Measurements from ENCODE around the gene TINAGL1.

TINAGL1 gene

GRCh38 chr1:31609514-31610118 lies 33.3 kb downstream of the TINAGL1 start:
- H3K27ac ChIP-seq (ENCODE audit: low read depth, low read length): no peak overlapping the region
- H3K4me1 ChIP-seq (ENCODE audit: control insufficient read depth in 1 of 2, insufficient read depth in 2 of 2, low read length in 2 of 2): no peaks in the 10 kb centered on the region
- H3K9ac ChIP-seq (ENCODE audit: low read depth in 1 of 2, low read length in 2 of 2): no peak overlapping the region
- no peaks in the 10 kb centered on the region for H3K36me3 ChIP-seq (ENCODE audit: control insufficient read depth in 1 of 2, insufficient read depth in 2 of 2, low read length in 2 of 2)
- H3K4me3 ChIP-seq (ENCODE audit: low read depth in 1 of 2, low read length in 2 of 2): no peak overlapping the region
- no peaks in the 10 kb centered on the region for H3K9me3 ChIP-seq (ENCODE audit: control insufficient read depth in 1 of 2, low read length in 2 of 2)
- no peaks in the 10 kb centered on the region for H3K27me3 ChIP-seq (ENCODE audit: control insufficient read depth in 1 of 2, insufficient read depth in 2 of 2, low read length in 2 of 2)

- Histone ChIP-seq H3K9ac (ENCODE audit: low read depth in 1 of 2, low read length in 2 of 2) (no peak overlapping the region), H3K27ac (ENCODE audit: low read depth, low read length) (no peak overlapping the region), H3K4me1 (ENCODE audit: control insufficient read depth in 1 of 2, insufficient read depth in 2 of 2, low read length in 2 of 2) (peaks cover 0 to 4% of the 10 kb centered on the region in 2 donors), H3K36me3 (ENCODE audit: control insufficient read depth in 1 of 2, insufficient read depth in 2 of 2, low read length in 2 of 2) (no peaks in the 10 kb centered on the region), H3K4me3 (ENCODE audit: low read depth in 1 of 2, low read length in 2 of 2) (no peak overlapping the region), H3K9me3 (ENCODE audit: control insufficient read depth in 1 of 2, low read length in 2 of 2) (no peaks in the 10 kb centered on the region), H3K27me3 (ENCODE audit: control insufficient read depth in 1 of 2, insufficient read depth in 2 of 2, low read length in 2 of 2) (peaks cover 8 to 15% of the 10 kb centered on the region in 2 donors)
Observed at GRCh38 chr1:31614414-31615005, 38.2 kb downstream of the TINAGL1 start.

DNA sequence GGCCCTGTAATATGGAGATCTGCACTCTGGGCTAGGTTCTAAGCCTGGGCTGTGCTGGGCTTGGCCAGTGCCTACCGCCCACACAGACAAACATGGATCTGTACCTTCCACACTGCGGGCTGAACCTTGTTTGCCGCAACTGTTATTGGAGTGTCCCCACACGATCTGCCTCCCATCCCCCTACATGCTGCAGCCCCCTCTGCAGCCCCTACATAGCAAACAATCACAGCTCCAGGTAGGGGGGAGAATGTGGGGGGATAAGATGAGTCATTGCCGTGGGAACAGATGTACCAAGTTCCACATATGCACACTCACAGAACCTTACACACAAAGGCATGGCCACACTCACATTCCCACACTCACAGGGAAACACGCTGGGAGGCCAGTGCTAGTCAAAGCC lies 39.1 kb downstream of the TINAGL1 start:
- H3K9ac ChIP-seq (ENCODE audit: low read depth in 1 of 2, low read length in 2 of 2): no peak overlapping the region
- H3K4me3 ChIP-seq (ENCODE audit: low read depth in 1 of 2, low read length in 2 of 2): no peak overlapping the region
- no peak overlapping the region for H3K27ac ChIP-seq (ENCODE audit: low read depth, low read length)
- peaks cover 0 to 4% of the 10 kb centered on the region in 2 donors for H3K4me1 ChIP-seq (ENCODE audit: control insufficient read depth in 1 of 2, insufficient read depth in 2 of 2, low read length in 2 of 2)
- H3K27me3 ChIP-seq (ENCODE audit: control insufficient read depth in 1 of 2, insufficient read depth in 2 of 2, low read length in 2 of 2): peaks cover 10 to 15% of the 10 kb centered on the region in 2 donors
- no peaks in the 10 kb centered on the region for H3K9me3 ChIP-seq (ENCODE audit: control insufficient read depth in 1 of 2, low read length in 2 of 2)
- no peaks in the 10 kb centered on the region for H3K36me3 ChIP-seq (ENCODE audit: control insufficient read depth in 1 of 2, insufficient read depth in 2 of 2, low read length in 2 of 2)

DNA sequence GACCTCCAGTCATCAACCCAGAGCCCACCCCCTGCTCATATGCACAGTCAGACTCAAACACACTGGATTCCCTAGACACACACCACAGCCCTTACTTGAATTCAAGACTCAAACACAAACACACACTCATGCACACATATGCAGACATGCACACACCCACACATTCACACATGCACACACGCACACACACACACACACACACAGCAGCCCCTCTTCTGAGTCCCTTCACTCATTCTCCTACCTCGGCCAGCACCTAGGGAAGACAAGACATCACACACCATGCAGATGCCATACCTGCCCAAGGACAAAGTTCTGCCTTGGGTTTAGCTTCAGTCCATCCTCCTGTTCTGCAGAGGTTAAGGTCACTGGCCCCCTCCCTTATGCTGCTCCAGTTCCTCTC lies 39.6 kb downstream of the TINAGL1 start:
- Histone ChIP-seq H3K9ac (ENCODE audit: low read depth in 1 of 2, low read length in 2 of 2) (no peak overlapping the region), H3K36me3 (ENCODE audit: control insufficient read depth in 1 of 2, insufficient read depth in 2 of 2, low read length in 2 of 2) (no peaks in the 10 kb centered on the region), H3K4me3 (ENCODE audit: low read depth in 1 of 2, low read length in 2 of 2) (no peak overlapping the region), H3K27ac (ENCODE audit: low read depth, low read length) (no peak overlapping the region), H3K4me1 (ENCODE audit: control insufficient read depth in 1 of 2, insufficient read depth in 2 of 2, low read length in 2 of 2) (peaks cover 0 to 4% of the 10 kb centered on the region in 2 donors), H3K9me3 (ENCODE audit: control insufficient read depth in 1 of 2, low read length in 2 of 2) (no peaks in the 10 kb centered on the region), H3K27me3 (ENCODE audit: control insufficient read depth in 1 of 2, insufficient read depth in 2 of 2, low read length in 2 of 2) (peaks cover 10 to 15% of the 10 kb centered on the region in 2 donors)

DNA sequence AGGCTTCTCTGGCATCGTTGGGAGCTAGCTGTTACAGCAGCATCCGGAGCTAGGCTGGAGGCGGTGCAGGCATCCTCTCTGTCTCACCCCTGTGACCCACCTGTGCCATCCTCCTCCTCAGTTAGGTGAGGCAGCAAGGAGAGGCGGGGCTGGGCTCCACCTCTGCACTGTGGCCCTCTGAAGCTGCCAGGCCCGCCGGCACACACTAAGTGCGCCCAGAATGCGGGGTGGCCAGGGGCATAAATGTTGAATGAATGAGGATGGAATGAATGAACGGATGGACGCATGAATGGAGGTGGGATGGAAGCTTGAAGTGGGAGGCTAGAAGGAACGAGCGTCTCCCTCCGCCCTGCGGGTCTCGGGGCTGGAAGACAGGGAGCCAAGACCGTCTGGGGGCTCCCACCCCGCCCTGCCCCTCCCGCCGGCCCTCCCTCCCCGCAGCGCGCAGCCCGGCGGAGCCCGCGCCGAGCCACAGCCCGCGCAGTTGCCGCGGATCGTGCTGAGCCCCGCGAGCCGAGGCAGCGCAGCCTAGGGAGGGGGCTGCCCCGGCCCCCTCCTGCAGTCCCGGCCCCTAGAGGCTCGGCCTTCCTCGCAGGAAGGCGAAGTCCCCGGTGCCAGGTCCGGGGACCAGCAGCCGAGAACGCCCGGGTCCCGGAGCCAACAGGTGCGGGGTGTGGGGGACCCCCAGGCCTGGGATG lies 41.1 kb downstream of the TINAGL1 start, which contains the start of gene HCRTR1:
HCRTR1 (plus strand) TSS at position 472 of the 698 bp plus-strand sequence. CDS start 1,504 bp downstream, outside the sequence.
- H3K27ac ChIP-seq (ENCODE audit: low read depth, low read length): no peak within 1 kb of the TSS
- peaks cover 10 to 15% of the 10 kb centered on the region in 2 donors for H3K27me3 ChIP-seq (ENCODE audit: control insufficient read depth in 1 of 2, insufficient read depth in 2 of 2, low read length in 2 of 2)
- H3K4me3 ChIP-seq (ENCODE audit: low read depth in 1 of 2, low read length in 2 of 2): peak within 1 kb of the TSS; percentile 54 to 58
- H3K36me3 ChIP-seq (ENCODE audit: control insufficient read depth in 1 of 2, insufficient read depth in 2 of 2, low read length in 2 of 2): no peaks in the 10 kb centered on the region
- peaks cover 0 to 4% of the 10 kb centered on the region in 2 donors for H3K4me1 ChIP-seq (ENCODE audit: control insufficient read depth in 1 of 2, insufficient read depth in 2 of 2, low read length in 2 of 2)
- H3K9me3 ChIP-seq (ENCODE audit: control insufficient read depth in 1 of 2, low read length in 2 of 2): no peaks in the 10 kb centered on the region
- H3K9ac ChIP-seq (ENCODE audit: low read depth in 1 of 2, low read length in 2 of 2): peak within 1 kb of the TSS in 1 of 2 donors; percentile 8

GRCh38 chr1:31617916-31618746 lies 41.8 kb downstream of the TINAGL1 start:
- Histone ChIP-seq H3K4me3 (ENCODE audit: low read depth in 1 of 2, low read length in 2 of 2) (peak overlapping the region; percentile 54 to 58), H3K36me3 (ENCODE audit: control insufficient read depth in 1 of 2, insufficient read depth in 2 of 2, low read length in 2 of 2) (no peaks in the 10 kb centered on the region), H3K4me1 (ENCODE audit: control insufficient read depth in 1 of 2, insufficient read depth in 2 of 2, low read length in 2 of 2) (peaks cover 0 to 4% of the 10 kb centered on the region in 2 donors), H3K27me3 (ENCODE audit: control insufficient read depth in 1 of 2, insufficient read depth in 2 of 2, low read length in 2 of 2) (peaks cover 10 to 15% of the 10 kb centered on the region in 2 donors), H3K27ac (ENCODE audit: low read depth, low read length) (no peak overlapping the region), H3K9me3 (ENCODE audit: control insufficient read depth in 1 of 2, low read length in 2 of 2) (no peaks in the 10 kb centered on the region), H3K9ac (ENCODE audit: low read depth in 1 of 2, low read length in 2 of 2) (peak overlapping the region in 1 of 2 donors; percentile 8)

DNA sequence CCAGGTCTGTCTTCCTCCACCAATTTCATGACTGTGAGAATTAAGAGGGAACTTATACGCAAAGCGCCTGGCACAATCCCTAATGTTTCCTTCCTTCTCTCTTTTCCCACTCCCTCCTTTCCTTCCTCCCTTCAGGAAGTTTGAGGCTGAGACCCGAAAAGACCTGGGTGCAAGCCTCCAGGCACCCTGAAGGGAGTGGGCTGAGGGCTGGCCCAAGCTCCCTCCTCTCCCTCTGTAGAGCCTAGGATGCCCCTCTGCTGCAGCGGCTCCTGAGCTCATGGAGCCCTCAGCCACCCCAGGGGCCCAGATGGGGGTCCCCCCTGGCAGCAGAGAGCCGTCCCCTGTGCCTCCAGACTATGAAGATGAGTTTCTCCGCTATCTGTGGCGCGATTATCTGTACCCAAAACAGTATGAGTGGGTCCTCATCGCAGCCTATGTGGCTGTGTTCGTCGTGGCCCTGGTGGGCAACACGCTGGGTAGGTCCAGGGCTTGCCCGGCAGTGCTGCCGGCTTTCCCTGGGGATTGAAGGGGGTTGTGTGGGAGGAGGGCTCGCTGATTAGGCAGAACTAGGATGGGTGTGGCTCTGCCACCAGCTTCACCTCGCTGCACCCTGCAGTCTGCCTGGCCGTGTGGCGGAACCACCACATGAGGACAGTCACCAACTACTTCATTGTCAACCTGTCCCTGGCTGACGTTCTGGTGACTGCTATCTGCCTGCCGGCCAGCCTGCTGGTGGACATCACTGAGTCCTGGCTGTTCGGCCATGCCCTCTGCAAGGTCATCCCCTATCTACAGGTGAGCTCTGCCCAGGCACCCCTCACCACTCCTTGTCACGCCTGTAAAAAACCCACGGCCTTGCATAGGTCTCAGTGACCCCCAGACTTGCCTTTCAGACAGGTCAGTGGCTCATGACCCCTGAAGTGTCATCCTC lies 42.9 kb downstream of the TINAGL1 start:
- Histone ChIP-seq H3K9ac (ENCODE audit: low read depth in 1 of 2, low read length in 2 of 2) (no peak overlapping the region), H3K36me3 (ENCODE audit: control insufficient read depth in 1 of 2, insufficient read depth in 2 of 2, low read length in 2 of 2) (no peaks in the 10 kb centered on the region), H3K4me3 (ENCODE audit: low read depth in 1 of 2, low read length in 2 of 2) (no peak overlapping the region)

DNA sequence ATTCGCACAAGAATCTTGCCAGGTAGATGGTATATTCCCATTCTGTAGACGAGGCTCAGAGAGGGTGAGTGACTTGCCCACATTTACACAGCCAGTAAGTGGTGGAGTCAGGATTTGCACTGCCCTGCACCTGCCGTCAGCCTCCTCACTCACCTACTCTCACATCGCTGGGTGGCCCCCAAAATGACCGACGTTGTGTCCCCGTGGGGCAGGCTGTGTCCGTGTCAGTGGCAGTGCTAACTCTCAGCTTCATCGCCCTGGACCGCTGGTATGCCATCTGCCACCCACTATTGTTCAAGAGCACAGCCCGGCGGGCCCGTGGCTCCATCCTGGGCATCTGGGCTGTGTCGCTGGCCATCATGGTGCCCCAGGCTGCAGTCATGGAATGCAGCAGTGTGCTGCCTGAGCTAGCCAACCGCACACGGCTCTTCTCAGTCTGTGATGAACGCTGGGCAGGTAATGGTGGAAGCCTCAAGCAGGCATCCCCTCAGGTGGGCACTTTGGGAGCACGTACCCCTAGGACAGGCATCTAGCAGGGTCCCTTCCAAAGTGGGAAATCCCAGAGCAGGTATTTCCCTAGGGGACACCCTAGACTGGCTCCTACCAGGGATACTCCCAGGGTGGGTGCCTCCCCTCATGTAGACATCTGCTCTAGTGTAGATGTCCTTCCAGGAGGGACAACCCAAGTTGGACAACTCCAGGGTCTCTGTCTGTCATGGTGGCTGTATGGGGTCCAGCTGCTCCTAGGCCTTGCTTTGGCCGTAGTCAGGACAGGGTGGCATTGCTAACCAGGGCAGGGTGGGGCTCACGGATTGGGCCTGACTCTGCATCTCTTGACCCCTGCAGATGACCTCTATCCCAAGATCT lies 44.5 kb downstream of the TINAGL1 start:
- Histone ChIP-seq H3K27ac (ENCODE audit: low read depth, low read length) (no peak overlapping the region), H3K9ac (ENCODE audit: low read depth in 1 of 2, low read length in 2 of 2) (no peak overlapping the region), H3K4me3 (ENCODE audit: low read depth in 1 of 2, low read length in 2 of 2) (no peak overlapping the region), H3K36me3 (ENCODE audit: control insufficient read depth in 1 of 2, insufficient read depth in 2 of 2, low read length in 2 of 2) (no peaks in the 10 kb centered on the region), H3K4me1 (ENCODE audit: control insufficient read depth in 1 of 2, insufficient read depth in 2 of 2, low read length in 2 of 2) (peaks cover 0 to 4% of the 10 kb centered on the region in 2 donors), H3K27me3 (ENCODE audit: control insufficient read depth in 1 of 2, insufficient read depth in 2 of 2, low read length in 2 of 2) (peaks cover 10 to 14% of the 10 kb centered on the region in 2 donors), H3K9me3 (ENCODE audit: control insufficient read depth in 1 of 2, low read length in 2 of 2) (no peaks in the 10 kb centered on the region)

More for the DNA sequence above, 42.9 kb downstream of the TINAGL1 start:
- H3K27ac ChIP-seq (ENCODE audit: low read depth, low read length): no peak overlapping the region
- H3K27me3 ChIP-seq (ENCODE audit: control insufficient read depth in 1 of 2, insufficient read depth in 2 of 2, low read length in 2 of 2): peaks cover 10 to 15% of the 10 kb centered on the region in 2 donors
- no peaks in the 10 kb centered on the region for H3K9me3 ChIP-seq (ENCODE audit: control insufficient read depth in 1 of 2, low read length in 2 of 2)
- peaks cover 0 to 4% of the 10 kb centered on the region in 2 donors for H3K4me1 ChIP-seq (ENCODE audit: control insufficient read depth in 1 of 2, insufficient read depth in 2 of 2, low read length in 2 of 2)
